ENCODE data around the gene TENM4.
"Not testable (repeated sequence)": the region's sequence is repeated elsewhere in the genome, so short reads cannot be mapped to it uniquely, and the experiment has no call there.

TENM4 gene

DNA sequence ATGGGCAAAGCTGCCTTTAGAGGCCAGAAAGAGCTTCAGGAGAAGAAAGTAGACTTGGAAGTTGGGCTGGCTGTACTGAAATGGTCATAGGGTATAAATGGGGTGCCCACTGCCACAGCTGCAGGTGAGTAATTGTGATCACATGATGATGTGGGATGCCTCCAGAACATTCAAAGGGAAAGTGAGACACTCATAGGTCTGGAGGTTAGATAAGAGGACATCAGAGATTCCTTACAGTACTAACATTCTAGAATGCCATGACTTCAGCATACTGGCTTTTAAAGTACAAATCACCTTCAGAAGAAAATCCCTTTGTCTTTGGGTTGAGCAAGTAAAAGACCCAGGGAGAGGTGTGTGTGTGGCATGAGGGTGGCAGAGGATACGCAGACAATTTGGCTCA, 419.2 kb downstream of the TENM4 start:
- no peak for DNase-seq (ENCODE audit: low read depth)

DNA sequence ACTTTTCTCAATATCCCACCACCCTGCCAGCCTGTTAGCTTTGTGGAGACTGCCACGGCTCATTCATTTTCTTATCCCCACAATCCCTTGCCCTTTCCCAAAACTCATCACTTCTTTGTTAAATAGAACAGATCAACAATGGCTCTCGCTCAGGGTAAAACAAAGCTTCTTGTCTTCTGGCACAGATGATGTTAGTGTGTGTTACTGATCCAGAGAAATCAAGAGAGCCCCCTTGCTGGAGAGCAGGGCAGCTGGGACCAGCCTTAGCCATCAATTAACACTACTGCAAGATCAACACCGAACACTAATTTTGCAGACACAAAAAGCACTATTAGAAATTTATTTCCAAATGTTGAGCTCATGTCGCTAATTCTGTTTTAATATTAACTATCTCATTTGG, 420.9 kb downstream of the TENM4 start:
- DNase-seq (ENCODE audit: low read depth), result no peak

DNA sequence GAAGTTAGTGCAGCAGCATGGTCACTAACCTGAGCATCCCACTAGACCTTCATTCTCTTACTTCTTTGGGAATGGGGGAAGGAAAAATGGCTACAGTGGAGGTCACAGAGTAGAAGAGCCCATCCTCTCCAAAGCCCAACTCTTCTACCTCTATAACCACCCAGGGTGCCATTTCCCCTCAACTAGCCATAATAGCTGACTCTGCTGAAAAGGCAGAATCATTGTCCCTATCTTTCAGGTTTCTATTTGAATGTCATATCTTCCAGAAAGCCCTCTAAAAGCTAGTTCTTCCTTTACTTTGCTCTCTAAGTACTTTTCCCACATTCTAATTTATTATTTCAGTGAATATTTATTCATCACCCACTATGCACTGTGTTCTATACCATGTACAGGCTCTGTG, 421.6 kb downstream of the TENM4 start:
- no peak for DNase-seq (ENCODE audit: low read depth)

DNA sequence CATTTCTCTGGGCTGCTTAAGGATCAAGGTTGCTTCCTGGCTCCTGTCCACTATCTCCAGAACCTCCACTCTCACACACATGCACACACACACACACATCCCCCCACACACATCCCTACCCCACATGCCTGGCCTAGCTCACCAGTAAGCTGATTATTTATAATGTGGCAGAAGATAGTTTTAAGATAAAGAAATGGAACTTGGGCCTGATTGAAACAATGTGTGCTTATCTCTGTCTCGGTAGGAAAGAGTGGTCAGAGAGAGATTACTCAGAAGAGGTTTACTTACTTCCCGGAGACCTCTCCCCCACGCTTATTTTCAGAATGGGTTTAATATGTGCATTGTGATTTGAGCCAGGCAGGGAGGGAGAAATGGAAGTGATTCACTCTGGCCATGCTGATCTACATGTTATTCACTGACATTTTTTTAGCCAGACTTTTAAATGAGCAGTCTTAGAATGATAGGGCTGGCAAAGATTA, 422.4 kb downstream of the TENM4 start:
- DNase-seq (ENCODE audit: low read depth), result no peak

DNA sequence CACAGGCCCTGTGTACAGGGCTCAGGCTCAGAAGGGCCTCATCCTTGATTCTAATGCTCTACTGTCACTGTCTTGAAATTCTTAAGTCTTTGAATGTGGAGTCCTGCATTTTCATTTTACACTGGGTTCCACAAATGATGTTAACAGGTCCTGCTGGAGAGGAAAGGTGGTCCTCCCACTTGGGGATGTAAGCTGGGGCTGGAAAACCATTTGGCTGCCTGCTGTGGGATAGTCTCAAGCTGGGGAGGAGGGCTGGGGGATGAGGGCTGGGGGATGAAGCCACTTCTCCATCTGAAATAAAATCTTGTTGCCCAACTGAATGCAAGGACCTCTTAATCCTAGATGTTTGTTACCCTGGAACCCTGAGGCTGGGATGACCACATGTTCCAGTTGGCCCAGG, 423.0 kb downstream of the TENM4 start:
- DNase-seq (ENCODE audit: low read depth), result no peak

DNA sequence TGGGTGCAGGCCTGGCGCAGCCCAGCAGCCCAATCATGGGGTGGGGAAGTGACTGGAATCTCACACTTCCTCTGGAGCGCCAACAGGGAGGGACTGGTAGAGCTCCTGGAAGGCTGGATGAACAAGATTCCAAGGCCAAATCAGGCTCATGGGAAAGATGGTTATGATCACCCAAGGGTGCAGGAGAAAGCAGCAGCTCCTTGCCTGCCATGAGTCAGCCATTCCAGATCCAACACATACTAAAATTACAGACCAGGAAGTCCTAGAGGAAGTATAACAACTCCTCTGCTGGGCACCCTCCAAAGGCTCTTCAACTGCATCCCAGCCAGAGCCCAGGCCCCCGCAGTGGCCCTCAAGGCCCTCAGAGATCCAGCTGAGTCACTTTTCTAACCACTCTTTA, 427.3 kb downstream of the TENM4 start:
- no peak for DNase-seq (ENCODE audit: low read depth)

DNA sequence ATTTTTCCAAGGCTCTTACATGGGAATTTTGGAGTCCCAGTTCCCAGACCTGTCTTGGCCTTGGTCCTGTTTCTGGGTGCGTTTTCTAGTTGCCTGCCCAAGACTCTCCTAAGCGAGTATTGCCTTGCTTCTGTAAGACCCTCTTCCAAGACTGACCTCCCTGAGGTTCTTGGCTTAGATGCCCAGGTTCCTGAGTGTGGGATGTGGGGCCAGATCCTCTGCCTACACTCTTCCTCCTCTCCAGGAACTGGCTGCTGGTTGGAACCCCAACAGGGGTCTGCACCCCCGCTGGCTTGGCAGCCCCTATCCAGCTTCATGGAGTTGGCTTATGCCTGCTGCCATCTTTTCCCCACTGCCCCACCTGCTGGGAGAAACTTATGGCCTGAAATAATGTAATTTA, 429.5 kb downstream of the TENM4 start:
- no peak for DNase-seq (ENCODE audit: low read depth)

DNA sequence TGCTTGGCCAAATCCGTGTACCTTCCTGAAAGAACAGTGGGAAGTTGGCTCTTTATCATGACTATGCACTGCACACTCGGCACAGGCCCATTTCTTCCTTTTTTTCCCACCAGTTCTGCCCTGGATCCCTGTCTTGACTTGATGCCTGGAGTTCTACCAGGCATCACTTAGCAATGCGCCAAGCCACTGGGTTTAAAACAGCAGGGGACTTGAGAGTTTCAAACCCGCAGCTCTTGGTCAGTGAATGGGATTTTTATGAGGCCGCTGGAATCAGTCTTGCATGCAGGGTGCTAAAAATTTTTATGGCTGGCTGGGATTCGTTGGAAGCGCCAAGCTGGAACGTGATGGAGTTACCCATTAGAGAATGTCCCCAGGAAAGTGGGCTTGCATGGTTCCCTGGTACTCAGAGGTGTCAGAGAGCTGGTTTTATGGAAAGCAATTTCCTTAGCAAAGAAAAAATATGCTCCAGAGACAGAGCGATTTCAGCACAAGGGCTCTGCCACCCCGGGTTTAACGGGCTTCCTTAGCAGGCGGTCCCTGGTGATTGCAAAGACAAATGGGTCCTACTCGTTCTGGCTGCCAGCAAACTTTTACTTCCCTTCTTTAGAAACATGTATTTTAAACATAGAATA, 432.9 kb downstream of the TENM4 start:
- DNase-seq (ENCODE audit: low read depth), result no peak

DNA sequence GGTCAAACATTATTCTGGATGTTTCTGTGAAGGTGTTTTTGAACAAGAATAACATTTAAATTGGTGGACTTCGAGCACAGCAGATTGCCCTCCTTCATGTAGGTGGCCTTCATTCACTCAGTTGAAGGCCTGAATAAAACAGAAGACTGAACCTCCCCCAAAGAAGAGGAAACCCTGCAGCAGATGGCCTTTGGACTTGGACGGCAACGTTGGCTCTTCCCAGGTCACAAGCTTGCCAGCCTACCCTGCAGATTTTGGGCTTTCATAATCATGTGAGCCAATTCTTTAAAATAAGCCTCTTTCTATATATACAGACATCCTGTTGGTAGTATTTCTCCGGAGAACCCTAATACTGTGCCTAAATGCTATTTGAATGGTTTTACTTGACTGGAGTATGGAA, 434.0 kb downstream of the TENM4 start:
- no peak for DNase-seq (ENCODE audit: low read depth)

DNA sequence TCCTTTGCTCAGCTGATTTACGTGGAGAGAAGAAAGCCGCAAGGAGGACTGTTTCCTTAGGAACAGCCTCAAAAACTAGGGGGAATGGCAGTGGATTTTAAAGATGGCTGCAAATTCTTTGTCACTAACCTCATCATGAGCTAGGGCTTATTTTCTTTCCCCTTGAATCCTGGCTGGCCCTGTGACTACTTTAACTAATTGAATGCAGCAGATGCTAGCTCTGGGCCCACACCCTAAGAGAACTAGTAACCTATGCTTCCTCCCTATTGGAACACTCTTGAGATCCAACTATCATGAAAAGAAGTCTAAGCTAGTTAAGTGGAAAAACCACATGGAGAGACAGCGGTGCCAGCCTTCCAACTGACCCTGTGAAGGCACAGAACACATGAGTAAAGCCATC, 444.8 kb downstream of the TENM4 start:
- DNase-seq (ENCODE audit: low read depth), result no peak

DNA sequence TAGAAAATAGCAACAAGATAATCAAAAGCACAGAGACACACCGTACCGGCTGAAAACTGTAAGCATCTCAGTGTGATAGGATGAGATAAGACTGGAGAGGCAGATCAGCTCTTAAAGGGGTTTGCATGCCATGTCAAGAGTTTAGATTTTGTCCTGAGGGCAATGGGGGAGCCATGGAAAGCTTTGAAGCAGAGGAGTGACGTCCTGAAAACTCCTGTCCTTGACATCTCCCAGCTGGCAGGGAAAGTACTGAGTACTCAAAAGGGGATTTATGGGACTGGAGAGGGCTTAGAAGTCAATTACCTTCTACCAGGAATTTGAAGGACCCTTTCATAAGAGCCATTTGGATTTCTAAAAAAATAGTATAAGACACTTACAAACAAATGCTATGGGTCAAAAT, 445.7 kb downstream of the TENM4 start:
- no peak for DNase-seq (ENCODE audit: low read depth)

DNA sequence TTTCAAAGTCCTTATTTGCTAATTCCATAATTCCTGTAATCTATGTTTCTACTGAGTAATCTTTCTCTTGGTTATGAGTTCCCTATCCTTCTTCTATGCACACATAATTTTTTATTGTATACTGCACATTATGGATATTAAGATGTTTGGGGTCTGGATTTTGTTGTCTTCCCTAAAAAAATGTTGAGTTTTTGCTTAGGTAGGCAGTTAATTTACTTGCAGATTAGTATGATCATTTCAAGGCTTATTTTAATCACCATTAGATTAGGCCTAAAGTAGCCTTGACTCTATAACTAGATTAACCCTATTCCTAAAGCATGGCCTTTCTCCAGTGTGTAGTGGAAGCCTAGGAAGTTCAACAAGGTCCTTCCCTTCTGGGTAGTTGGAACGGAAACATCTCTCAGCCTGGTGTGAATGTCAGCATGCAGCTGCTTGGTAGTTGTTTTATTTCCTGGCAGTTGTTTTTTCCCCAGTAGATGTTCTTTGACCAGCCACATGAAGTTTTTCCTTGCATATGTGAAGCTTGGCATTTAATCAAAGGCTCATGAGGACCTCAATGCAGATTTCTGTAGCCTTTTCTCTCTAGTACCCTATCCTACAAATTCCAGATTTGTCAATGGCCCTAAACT, 446.9 kb downstream of the TENM4 start:
- DNase-seq (ENCODE audit: low read depth), result no peak

DNA sequence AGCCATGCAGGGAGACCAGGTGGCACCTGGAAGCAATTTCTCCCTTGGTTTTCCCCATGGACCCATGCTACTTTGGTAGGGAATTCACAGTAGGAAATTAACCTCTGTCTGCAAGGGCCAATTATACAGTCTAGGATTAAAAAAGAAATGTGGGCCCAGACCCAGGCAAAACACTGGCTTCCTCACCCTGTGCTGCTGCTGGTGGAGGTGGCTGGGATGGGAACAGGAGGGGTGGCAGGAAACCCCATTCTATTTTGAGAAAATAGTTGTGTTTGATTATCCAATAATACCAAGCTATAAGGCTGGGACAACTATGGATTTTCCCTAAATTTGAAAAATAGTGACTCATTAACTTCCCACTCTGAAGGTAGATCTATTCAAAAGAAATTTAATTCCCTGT, 449.1 kb downstream of the TENM4 start:
- no peak for DNase-seq (ENCODE audit: low read depth)

DNA sequence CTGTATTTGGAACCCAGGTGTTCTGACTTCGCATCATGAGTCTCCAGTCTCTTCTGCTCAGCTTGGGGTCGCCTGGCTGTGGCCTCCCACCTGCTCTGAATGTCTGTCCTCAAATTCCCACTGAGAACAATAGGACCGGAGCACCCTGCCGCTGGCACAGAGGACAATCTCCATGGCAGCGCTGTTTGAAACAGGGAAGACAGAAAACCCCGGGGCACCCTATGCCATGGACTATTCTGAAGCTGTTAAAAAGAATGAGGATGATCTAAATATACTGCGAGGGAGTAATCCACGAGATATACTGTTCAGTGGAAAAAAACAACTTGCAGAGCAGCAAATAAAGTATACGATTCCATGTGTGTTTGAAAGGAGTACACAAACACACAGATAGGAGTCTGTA, 450.6 kb downstream of the TENM4 start:
- DNase-seq (ENCODE audit: low read depth), result no peak

DNA sequence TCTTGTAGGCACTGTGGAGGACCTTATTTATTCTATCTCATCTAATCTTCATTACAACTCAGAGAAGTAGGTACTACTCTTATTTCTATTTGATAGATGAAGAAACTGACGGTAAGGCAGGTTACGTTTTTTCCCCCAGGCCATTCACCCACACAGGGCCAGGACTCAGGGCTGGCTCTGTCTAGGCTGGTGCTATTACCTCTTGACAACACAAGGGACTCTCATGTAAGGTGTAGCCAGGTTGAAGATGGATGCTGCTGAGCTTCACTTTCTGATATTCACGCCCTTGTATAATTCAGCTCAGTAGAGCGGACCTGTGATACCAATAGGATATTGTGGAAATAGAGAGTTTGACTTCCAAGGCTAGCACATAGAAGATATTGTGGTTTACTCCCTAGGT, 453.1 kb downstream of the TENM4 start:
- DNase-seq (ENCODE audit: low read depth), result no peak

DNA sequence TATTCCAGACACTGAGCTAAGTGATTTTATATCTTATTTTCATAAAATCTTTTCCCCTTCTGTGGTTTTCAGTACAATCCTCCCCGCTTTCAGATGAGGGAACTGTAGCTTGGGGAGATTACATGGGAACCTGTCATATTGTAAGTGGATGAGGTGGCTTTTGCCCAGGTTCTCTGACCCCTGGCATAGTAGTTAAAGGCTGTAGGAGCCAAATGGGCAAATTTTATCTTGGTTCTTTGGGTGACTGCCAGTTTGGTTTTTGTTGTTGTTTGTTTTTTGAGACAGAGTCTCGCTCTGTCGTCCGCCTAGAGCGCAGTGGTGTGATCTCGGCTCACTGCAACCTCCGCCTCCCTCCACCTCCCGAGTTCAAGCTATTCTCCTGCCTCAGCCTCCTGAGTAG, 454.5 kb downstream of the TENM4 start:
- DNase-seq (ENCODE audit: low read depth), result no peak

DNA sequence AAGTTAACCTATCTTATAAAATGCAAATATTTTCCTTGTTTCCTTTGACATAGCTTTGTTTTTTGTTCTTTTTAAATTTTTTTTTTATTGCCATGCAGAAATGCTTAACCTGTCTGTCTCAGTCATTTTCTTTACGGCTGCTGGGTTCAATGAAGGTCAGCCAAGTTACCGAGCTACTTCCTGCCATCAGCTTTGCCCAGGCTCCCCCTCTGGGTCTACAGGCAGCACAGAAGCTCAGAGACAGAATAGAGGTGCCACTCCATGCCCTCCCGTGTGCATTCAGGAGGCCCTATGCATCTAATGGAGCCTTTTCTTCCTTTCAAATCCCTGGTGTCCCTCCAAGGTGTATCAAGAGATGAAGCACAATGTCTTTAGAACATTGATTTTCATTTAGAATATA, 455.2 kb downstream of the TENM4 start:
- DNase-seq (ENCODE audit: low read depth), result no peak

DNA sequence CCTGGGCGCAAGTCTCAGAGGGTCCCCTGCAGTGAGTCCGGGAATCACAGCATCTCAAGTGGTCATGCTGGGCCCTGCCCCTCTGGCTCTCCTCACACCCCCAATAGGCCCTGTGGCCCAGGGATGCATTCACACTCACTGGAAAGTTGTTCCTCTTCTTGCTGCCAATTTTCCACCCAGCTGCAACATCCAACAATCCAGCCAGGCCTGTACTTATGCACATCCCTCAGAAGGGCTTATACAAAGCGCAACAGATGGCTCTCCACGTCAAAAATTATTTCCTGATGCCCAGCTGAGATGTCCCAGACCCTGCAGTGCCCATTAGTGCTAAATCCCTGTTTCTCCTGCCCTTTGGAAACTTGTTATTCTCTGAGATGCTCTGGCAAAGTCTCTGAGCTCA, 458.4 kb downstream of the TENM4 start:
- DNase-seq (ENCODE audit: low read depth), result no peak

DNA sequence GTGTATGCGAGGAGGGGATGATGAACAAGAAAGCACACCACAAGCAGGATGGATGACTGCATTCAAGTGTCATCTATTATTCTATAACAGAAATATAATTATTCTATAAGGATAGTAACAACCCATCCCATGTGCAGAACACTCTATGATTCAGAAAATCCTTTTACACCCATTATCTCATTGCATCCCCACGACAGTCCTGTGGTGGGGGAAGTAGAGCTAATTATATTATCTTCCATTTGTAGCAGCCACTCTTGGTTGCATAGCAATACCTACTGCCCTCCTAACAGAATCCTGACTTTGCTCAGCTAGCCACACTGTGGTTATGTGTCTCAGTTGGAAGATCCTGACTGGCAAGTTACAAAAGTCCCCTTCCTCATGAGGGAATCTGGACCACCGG, 459.7 kb downstream of the TENM4 start:
- no peak for DNase-seq (ENCODE audit: low read depth)

DNA sequence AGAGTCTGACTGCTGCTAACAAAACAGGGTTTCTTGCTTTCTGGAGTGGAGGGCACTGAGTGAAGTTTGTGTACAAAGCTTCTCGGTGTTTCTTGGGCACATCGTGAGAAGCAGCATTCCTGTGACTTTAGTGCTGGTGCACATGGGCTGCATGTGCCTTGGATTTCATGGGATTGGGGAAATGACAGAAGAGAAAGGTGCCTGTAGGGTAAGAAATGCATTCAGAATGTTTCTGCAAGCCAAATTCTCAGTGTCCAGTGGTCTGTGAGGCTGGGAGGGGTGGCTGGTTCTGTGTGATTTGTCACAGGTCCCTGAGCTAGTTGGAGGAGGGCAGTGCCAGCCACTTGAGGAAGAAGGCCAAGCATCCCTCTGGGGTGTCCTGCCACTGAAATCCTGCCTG, 462.0 kb downstream of the TENM4 start:
- DNase-seq (ENCODE audit: low read depth), result no peak

DNA sequence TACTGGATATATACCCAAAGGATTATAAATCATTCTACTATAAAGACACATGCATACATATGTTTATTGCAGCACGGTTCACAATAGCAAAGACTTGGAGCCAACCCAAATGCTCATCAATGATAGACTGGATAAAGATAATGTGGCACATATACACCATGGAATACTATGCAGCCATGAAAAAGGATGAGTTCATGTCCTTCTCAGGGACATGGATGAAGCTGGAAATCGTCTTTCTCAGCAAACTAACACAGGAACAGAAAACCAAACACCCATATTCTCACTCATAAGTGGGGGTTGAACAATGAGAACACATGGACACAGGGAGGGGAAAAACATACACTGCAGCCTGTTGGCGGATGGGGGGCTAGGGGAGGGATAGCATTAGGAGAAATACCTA, 463.0 kb downstream of the TENM4 start:
- not testable (repeated sequence) for DNase-seq (ENCODE audit: low read depth)

DNA sequence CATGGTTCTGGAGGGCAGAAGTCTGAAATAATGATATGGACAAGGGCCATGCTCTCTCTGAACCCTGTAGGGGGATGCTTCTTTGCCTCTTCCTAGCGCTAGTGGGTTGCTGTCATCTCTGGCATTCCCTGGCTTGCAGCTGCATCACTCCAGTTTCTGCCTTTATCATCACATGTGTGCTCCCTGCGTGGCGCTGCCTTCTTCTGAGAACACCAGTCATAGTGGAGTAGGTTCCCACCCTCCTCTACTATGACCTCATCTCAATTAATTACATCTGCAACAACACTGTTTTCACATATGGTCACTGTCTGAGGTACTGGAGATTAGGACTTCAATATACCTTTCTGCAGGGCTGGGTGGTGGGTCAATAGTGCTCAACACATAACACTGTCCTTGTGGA, 463.8 kb downstream of the TENM4 start:
- no peak for DNase-seq (ENCODE audit: low read depth)

DNA sequence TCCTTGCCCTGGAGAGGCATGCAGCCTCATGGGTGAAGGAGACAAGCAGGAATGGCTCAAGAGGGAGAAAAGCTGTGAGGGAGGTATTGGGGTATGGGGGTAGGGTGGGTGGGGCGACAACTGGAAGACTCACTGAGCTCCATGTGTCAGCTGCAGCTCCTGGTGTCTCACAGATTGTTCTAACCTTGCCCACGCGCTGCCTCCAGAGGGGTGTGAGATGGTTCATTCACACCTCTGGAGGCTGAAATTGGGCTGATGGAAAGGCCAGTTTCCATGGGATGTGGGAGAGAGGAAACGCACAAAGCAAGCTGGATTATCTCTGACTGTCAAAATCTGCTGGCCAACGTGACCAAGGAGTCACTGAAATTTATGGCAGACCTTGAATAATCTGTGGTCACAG, 465.7 kb downstream of the TENM4 start:
- DNase-seq (ENCODE audit: low read depth), result no peak

DNA sequence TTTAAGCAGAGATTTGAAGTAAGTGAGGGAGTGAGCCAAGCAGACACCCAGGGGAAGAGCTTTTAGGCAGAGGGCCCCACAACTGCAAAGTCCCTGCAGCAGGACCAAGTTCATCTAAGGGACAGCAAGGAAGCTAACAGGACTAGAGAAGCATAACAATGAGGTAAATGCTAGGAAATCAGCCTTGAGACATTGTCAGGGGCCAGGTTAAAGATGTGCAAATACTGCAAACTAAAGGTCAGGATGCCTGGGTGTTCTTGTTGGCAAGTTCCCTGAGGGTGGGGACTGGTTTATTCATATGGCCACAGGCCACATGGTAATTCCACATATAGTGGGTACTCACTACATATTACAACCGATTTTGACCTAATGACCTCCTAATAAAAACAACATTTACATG, 467.0 kb downstream of the TENM4 start:
- DNase-seq (ENCODE audit: low read depth), result no peak
